ENCODE results near the gene TTLL10.

TTLL10 gene

DNA sequence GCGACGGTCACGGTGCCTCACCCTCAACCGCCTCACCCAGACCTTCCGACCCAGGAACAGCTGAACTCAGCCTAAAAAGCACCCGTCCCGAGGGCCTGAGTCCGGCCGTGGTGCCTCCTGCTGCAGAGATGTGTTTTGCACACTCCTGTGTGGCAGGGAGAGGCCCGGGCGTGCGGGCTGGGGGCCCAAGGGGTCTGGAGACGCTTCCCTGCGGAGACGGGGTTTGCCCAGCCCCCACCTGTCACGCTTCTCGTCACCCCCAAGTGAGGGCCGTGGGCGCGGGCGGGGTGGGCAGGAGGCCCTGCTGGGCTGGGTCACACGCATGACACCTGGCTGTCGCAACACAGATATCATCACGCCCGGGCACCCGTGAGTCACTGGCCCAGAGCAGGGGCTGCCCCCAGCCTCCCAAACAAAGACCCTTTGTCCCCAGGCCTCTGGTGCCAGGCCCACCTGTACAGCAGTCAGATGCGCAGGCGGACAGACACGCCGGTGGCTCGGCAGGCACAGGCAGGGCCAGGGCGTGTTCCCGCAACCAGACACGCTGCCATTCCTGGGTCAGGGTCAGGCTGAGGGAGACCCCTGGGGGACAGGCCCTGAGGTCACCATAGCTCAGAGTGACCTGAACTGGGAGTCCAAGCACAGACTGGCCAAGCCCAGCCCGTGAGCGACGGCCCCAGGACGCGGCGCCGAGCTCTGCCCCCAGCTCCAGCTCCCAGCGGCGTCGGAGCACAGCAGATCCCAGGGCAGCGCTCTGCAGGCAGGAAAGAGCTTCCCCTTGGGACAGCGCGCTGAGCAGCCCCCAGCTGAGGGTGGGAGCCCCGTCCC lies 64.4 kb downstream of the TTLL10 start:
- DNase-seq = no peak

DNA sequence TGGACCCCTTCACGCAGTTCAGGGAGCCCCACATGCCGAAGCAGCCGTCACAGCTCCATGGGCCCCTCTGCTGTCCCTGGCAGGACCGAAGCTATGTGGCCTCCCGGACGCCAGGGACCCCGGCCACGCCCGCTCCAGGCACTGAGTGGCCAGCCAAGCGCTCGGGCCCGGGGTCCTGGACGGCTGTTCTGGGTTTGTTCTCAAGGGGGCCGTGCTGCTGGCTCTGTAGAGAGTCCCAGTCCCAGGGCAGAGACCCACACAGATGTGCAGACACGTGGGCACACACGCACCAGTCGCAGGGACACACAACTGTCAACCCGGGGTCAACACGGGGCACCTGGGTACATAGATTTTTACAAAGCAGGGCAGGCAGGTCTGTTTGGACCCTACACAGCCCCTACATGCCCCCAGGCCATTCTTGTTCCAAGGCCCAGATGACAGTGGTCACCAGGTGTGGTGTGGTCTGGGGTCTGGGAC lies 65.1 kb downstream of the TTLL10 start:
- no peak for DNase-seq

DNA sequence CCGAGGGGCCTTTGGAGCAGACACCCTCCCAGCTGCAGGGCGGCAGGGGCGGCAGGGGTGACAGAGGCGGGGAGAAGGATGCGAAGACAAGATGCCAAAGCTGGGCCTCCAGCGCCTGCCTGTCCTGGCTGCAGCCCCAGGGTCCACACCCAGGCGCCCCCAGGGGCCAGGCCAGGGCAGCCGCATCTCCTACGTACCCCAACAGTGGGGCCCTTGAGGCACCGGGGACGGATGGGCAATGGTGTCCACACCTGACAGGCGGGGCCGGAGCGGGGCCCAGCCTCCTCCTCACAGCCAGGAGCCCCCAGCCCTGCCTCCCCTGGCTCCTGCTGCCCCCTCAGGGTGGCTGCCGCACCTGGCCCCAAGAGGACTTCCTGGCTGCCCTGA lies 65.5 kb downstream of the TTLL10 start:
- no peak for DNase-seq

- no peak for DNase-seq
Observed at GRCh38 chr1:1239614-1240347, 66.1 kb downstream of the TTLL10 start.

DNA sequence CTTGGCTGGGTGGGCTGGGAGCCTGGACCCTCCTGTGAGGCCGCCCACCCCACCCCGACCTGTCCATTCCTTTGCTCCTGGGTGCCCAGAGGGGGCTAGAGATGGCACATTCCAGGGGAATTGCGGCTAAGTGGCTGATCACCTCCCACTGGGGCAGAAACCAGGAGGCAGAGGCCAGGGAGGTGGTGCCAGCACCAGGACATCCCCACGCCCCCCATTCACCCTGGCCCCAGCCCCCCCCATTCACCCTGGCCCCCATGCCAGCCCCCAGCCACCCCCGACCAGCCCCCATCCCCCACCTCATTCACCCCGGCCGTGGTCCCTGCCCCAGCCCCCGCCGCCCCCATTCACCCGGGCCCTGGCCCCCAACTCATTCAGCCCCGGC lies 66.7 kb downstream of the TTLL10 start:
- no peak for DNase-seq

GRCh38 chr1:1240822-1241587 lies 67.3 kb downstream of the TTLL10 start:
- DNase-seq = no peak

DNA sequence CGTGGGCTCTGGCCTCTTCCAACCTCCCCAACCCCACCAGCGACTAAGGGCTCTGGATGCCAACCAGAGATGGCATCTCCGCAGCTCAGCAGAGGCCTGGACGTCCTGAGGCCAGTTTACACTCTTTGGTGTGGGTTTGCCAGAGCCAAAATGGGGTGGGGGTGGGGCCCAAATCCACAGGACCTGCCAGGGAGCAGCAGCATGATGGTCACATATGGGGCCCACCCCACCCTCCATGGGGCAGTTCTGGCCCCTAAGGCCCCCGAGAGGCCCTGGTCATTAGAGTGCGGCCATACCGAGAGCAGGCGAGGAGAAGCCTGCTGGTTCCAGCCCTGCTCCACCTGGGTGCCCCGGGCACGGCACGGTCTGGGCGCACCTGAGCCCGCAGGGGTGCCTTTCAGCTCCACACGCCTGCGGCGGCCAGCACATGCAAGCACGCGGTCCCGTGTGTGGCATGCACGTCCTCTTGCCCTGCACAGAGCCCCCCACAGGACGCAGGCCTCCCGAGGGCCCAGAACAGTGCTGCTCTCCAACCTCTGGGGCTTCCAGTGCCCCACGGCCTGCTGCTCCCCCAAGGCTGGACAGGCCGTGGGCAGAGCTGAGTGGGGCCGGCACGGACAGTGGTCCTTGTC lies 68.0 kb downstream of the TTLL10 start:
- no peak for DNase-seq

- no peak for DNase-seq
Observed at GRCh38 chr1:1242461-1243265, 69.0 kb downstream of the TTLL10 start.

DNA sequence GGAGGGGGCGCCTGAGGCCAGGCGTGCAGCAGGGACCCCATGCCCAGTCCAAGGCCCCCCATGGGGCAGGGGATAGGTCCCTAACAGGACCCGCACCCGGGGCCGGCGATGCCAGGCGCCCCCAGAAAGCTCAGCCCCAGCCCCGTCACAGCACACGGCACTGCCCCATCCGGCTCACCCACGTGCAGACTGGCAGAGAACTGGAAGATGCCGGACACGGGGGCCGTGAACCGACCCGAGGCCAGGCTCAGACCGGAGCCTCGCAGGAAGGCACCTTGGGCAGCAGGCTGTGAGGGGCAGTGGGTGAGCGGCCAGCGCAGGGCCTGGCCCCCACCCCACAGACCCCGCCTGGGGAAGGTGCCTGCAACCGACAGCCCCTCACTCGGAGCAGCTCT lies 69.6 kb downstream of the TTLL10 start:
- DNase-seq = no peak

GRCh38 chr1:1243807-1244191 lies 70.1 kb downstream of the TTLL10 start:
- DNase-seq = no peak

DNA sequence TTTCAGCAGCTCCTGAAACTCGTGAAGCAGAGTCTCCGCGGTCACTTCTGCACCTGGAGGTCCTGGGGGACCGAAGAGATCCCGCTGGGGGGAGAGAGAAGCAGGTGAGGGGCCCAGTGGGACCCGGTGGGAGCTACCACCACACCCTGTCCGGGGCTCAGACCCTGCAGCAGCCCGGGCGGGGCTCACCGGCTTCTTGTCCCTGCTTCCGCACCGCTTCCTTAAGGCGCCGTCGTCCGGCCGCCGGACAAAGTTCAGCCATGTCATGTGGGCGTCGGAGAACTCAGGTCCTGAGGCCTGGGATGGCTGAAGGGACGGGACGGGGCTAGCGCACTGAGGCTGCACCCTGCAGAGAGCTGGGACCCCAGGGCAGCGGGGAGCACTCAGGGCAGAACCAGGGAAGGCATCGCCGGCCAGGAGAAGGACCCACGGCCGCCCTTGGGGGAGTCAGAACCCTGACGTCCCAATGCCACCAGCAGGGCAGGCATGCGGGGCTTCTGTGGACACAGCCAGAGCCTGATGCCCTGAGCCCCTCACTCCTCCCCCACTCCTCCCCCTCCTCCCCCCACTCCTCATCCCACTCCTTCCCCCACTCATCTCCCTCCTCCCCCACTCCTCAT lies 70.6 kb downstream of the TTLL10 start:
- DNase-seq = no peak

GRCh38 chr1:1245178-1245816 lies 71.6 kb downstream of the TTLL10 start:
- no peak for DNase-seq

GRCh38 chr1:1245817-1246576 lies 72.3 kb downstream of the TTLL10 start:
- no peak for DNase-seq

DNA sequence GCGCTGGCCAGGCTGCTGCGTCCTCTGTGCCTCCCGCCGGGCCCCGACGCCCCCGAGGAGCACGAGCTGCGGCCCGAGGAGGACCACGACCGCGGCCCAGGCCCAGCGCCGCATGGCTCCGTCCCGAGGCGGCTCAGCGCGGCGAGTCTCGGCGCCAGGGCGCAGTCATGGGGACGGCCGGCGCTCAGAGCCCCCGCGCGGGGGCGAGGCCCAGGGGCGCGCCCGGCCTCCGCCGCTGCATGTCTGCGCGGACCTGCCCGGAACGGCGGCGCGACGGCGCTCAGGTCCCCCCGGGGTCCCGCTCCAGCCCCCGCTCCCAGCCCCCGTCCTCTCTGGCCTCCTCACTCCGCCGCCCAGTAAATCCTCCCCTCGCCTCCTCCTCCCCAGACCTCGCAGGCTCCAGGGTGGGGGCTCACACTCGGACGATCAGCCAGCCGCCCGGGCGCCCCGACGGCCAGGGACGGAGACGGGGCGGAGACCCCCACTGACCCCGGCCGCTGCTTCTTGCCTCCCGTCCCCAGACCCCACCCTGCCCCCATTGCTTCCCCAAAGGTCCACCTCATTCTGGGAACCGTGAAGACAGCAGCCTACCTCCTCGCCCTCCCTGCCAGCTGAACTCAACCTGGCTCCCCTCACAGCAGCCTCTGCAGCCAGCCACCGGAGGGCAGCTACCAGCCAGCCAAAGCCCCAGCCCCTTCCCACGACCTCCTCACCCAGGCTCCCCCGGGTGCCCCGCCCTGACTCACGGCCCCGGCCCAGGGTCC lies 73.1 kb downstream of the TTLL10 start, which contains the start of gene C1QTNF12:
C1QTNF12 (minus strand) TSS at position 146 of the 764 bp plus-strand sequence; CDS start at position 114, 32 bp downstream.
- DNase-seq = no peak

- no peak for DNase-seq
Observed at GRCh38 chr1:1247341-1247913, 73.7 kb downstream of the TTLL10 start.
